Gastrocnemius medialis (tissue), 4 donors: ENCODE measurements around the gene RFX7.

ENCODE experiments used
- CTCF ChIP-seq, 5 experiments: fragments of 450-650 bp in 3 of 5; fragments of 200-600 bp in 2 of 5; sonication (generic) in 2 of 5; IDR thresholded peaks in 4 of 5; conservative IDR thresholded peaks in 1 of 5; 1 replicate in 4 of 5; 2 replicates in 1 of 5; pipeline ENCODE4 v1.5.1; 2016 to 2019; ENCODE audit warnings: antibody characterized with exemption in 5 of 5, mild to moderate bottlenecking in 3 of 5, moderate library complexity in 3 of 5
- POLR2A ChIP-seq, 2 donors: fragments of 450-650 bp; IDR thresholded peaks; one replicate each; pipeline ENCODE4 v1.6.1; 2017; ENCODE audit warnings: antibody characterized with exemption in 2 of 2, mild to moderate bottlenecking in 2 of 2, moderate library complexity in 2 of 2

GRCh38 chr15:56208641-56209155 lies 35.0 kb downstream of the RFX7 start:
- TF ChIP-seq CTCF (IDR thresholded peaks at IDR 0.05 in 4 of 5, conservative IDR thresholded peaks at IDR 0.05 in 1 of 5) (no peak), POLR2A (IDR thresholded peaks at IDR 0.05) (no peak)
